Adrenal gland (tissue), 12 donors: ENCODE results near the gene TGFB2. TPM values are rescaled to one million over a fixed set of nuclear protein-coding genes. Genes with fewer than 3 reads are reported as not detected.

ENCODE experiments used
- DNase-seq, 7 donors: peaks; one replicate each; pipeline ENCODE4 v3.0.0-alpha.2; 2019 to 2020
- H3K27ac ChIP-seq, 5 donors: fragments of 200-600 bp; sonication (generic) in 4 of 5; 1 replicate in 3 of 5; 2 replicates in 2 of 5; pipeline versions ENCODE4 v1.5.1 to v1.8.0; 2016 to 2020; ENCODE audit warnings: mild to moderate bottlenecking in 1 of 5
- H3K27me3 ChIP-seq: fragments of 200-600 bp; 2 replicates; pipeline ENCODE4 v1.8.0; 2021
- H3K36me3 ChIP-seq, 2 donors: fragments of 200-600 bp; replicated peaks in 1 of 2; 1 replicate in 1 of 2; 2 replicates in 1 of 2; pipeline versions ENCODE4 v1.5.1 to v1.8.0; 2018 to 2022
- H3K4me1 ChIP-seq, 2 donors: fragments of 200-600 bp; replicated peaks in 1 of 2; 1 replicate in 1 of 2; 2 replicates in 1 of 2; pipeline versions ENCODE4 v1.5.1 to v1.8.0; 2018 to 2021
- H3K4me3 ChIP-seq, 4 donors: fragments of 200-600 bp; sonication (generic) in 3 of 4; one replicate each; pipeline ENCODE4 v1.5.1; 2016 to 2018
- H3K9me3 ChIP-seq, 3 donors: fragments of 200-600 bp; sonication (generic) in 1 of 3; replicated peaks in 1 of 3; 1 replicate in 2 of 3; 2 replicates in 1 of 3; pipeline versions ENCODE4 v1.5.1 to v1.8.0; 2016 to 2021
- CTCF ChIP-seq, 6 experiments: fragments of 450-650 bp in 4 of 6; fragments of 200-600 bp in 2 of 6; sonication (generic) in 1 of 6; IDR thresholded peaks; 1 replicate in 5 of 6; 2 replicates in 1 of 6; pipeline versions ENCODE4 v1.5.1 to v1.8.0; 2016 to 2021; ENCODE audit warnings: antibody characterized with exemption in 6 of 6, mild to moderate bottlenecking in 2 of 6, moderate library complexity in 1 of 6
- POLR2A ChIP-seq, 2 donors: fragments of 450-650 bp; IDR thresholded peaks; one replicate each; pipeline ENCODE4 v1.6.1; 2017; ENCODE audit warnings: antibody characterized with exemption in 2 of 2, mild to moderate bottlenecking in 2 of 2, moderate library complexity in 1 of 2
- WGBS, 4 donors: extraction: QIAGEN DNeasy Blood & Tissue Kit in 2 of 4; methylation state at CpG; one replicate each; pipeline versions ENCODE4 v1.1.5 to v1.1.7; 2013 to 2017; 5-methylcytosine and 5-hydroxymethylcytosine counted together
- intact Hi-C, 2 donors: fragments of 100-400 bp; cut with DNase I; formaldehyde crosslinking; loops; one replicate each; pipeline versions ENCODE4 v1.14.1 to v1.15.0; 2022 to 2023
- polyA plus RNA-seq, 3 donors: library from polyadenylated mRNA; stranded (reverse); fragments of 200-250 nt in 2 of 3; fragments of 350-450 nt in 1 of 3; fragmentation: Illumina TruSeq in 1 of 3; extraction: RNeasy Lipid Tissue Mini Kit (QIAGEN cat#74804) in 1 of 3; gene quantifications; one replicate each; pipeline ENCODE4 v1.2.3, GENCODE V29; 2013 to 2014
- total RNA-seq, 9 donors: library from RNA; depleted of rRNA in 4 of 9; stranded (reverse); fragments of >200 nt in 4 of 9; fragments of 120-200 nt in 1 of 9; fragmentation: NEBNext Ultra II Directional in 1 of 9; extraction: Animal tissue kit (Norgen Biotek cat#: 25700) in 1 of 9; gene quantifications; one replicate each; pipeline versions ENCODE4 v1.1.0 to v1.2.4, GENCODE V29; 2013 to 2023
- donor health status: healthy with polysubstance abuse.
- donor health status: Bipolar disorder and iron deficiency.
- donor health status: DM: yes; HTN: yes; CAD: no.
- donor health status: DM: no; HTN: no; CAD: no.
- donor health status: DM: no; HTN: no; CAD: no.
- donor health status: DM: yes; HTN: yes; CAD: no.

The TGFB2 gene
- total and polyA plus RNA-seq, 12 donors = 0.24 to 4.2 (median 1.7) TPM

GRCh38 chr1:218366322-218367052, 21.4 kb downstream of the TGFB2 start:
- TF ChIP-seq POLR2A (IDR thresholded peaks at IDR 0.05) (no peak), CTCF (IDR thresholded peaks at IDR 0.05) (no peak)
- no peak for DNase-seq
- no peak overlapping the region for H3K27ac ChIP-seq
- WGBS, 4 donors = 71 to 81% (median 77%) methylated on average over 5 of the region's 5 CpGs
- no peaks in the 10 kb centered on the region for H3K36me3 ChIP-seq
- H3K27me3 ChIP-seq = no peaks in the 10 kb centered on the region
- intact Hi-C loops = no loop called here
- no peaks in the 10 kb centered on the region for H3K4me1 ChIP-seq
- H3K4me3 ChIP-seq = no peak overlapping the region
- H3K9me3 ChIP-seq = no peaks in the 10 kb centered on the region

- Histone ChIP-seq H3K27ac (no peak overlapping the region), H3K4me1 (no peaks in the 10 kb centered on the region), H3K9me3 (no peaks in the 10 kb centered on the region), H3K27me3 (no peaks in the 10 kb centered on the region), H3K4me3 (no peak overlapping the region), H3K36me3 (no peaks in the 10 kb centered on the region)
- DNase-seq = no peak
- TF ChIP-seq CTCF (IDR thresholded peaks at IDR 0.05) (no peak), POLR2A (IDR thresholded peaks at IDR 0.05) (no peak)
- 67 to 70% (median 69%) methylated on average over 4 of the region's 4 CpGs for WGBS, 4 donors
- intact Hi-C loops = no loop called here
Measured at GRCh38 chr1:218367118-218367517, 22.0 kb downstream of the TGFB2 start.

GRCh38 chr1:218368686-218369085, 23.6 kb downstream of the TGFB2 start:
- no peak for DNase-seq
- Histone ChIP-seq H3K27ac (no peak overlapping the region), H3K9me3 (no peaks in the 10 kb centered on the region), H3K4me1 (no peaks in the 10 kb centered on the region), H3K4me3 (no peak overlapping the region), H3K36me3 (no peaks in the 10 kb centered on the region), H3K27me3 (no peaks in the 10 kb centered on the region)
- WGBS, 4 donors = 85 to 97% (median 95%) methylated on average over 7 of the region's 7 CpGs
- intact Hi-C loops = no loop called here
- no peak for TF ChIP-seq CTCF (IDR thresholded peaks at IDR 0.05)
- TF ChIP-seq POLR2A (IDR thresholded peaks at IDR 0.05) = no peak

GRCh38 chr1:218369688-218370511, 24.8 kb downstream of the TGFB2 start:
- no peak overlapping the region for H3K4me3 ChIP-seq
- peaks cover 0 to 9% of the 10 kb centered on the region in 2 donors for H3K4me1 ChIP-seq
- no peaks in the 10 kb centered on the region for H3K36me3 ChIP-seq
- H3K9me3 ChIP-seq = no peaks in the 10 kb centered on the region
- TF ChIP-seq CTCF (IDR thresholded peaks at IDR 0.05) = no peak
- DNase-seq = no peak
- no peaks in the 10 kb centered on the region for H3K27me3 ChIP-seq
- 57 to 82% (median 71%) methylated on average over 2 of the region's 2 CpGs for WGBS, 4 donors
- intact Hi-C loops = no loop called here
- peak overlapping the region in 3 of 5 donors; percentile 39 to 51 (median 41) for H3K27ac ChIP-seq
